DND-41 (cell line): Measurements from ENCODE around the gene OSBPL9.

Experiments
- EZH2 ChIP-seq: IDR thresholded peaks from 3 replicates; pipeline ENCODE4 v1.6.1; 2012; ENCODE audit warnings: borderline replicate concordance, low read depth, mild to moderate bottlenecking, moderate library complexity, low read length, inconsistent platforms; ENCODE audit not compliant: severe bottlenecking
- TF ChIP-seq, protein P1 (sequence below): IDR thresholded peaks from 2 replicates; pipeline ENCODE4 v1.5.1; 2012; ENCODE audit warnings: borderline replicate concordance, low read length, moderate library complexity, mild to moderate bottlenecking; ENCODE audit not compliant: poor library complexity, severe bottlenecking; ENCODE audit errors: extremely low read depth

DNA sequence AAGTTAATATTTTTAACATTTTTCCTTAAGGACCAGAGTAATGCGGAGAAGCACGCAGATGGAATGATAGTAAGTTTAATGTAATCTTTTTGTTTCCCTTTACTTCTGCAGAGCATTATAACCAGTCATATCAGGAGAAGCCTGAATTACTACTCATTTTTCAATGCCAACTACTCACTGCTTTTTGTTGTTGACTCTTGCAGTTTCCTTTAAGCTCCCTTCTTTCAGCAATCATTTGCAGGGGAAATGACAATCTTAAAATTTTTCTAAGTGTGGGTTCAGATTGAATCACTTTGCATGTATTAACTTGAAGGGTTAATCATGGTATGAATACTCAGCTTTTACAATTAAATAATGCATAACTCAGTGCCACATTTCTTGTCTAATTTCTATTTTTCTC lies 139.4 kb downstream of the OSBPL9 start:
- TF ChIP-seq, protein P1, sequence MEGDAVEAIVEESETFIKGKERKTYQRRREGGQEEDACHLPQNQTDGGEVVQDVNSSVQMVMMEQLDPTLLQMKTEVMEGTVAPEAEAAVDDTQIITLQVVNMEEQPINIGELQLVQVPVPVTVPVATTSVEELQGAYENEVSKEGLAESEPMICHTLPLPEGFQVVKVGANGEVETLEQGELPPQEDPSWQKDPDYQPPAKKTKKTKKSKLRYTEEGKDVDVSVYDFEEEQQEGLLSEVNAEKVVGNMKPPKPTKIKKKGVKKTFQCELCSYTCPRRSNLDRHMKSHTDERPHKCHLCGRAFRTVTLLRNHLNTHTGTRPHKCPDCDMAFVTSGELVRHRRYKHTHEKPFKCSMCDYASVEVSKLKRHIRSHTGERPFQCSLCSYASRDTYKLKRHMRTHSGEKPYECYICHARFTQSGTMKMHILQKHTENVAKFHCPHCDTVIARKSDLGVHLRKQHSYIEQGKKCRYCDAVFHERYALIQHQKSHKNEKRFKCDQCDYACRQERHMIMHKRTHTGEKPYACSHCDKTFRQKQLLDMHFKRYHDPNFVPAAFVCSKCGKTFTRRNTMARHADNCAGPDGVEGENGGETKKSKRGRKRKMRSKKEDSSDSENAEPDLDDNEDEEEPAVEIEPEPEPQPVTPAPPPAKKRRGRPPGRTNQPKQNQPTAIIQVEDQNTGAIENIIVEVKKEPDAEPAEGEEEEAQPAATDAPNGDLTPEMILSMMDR, result no peak
- no peak for TF ChIP-seq EZH2
